Testis (tissue), 2 donors: Measurements from ENCODE around the gene ALG9.

Experiments
- CTCF ChIP-seq, 3 experiments: fragments of 450-650 bp in 2 of 3; fragments of 200-600 bp in 1 of 3; sonication (generic) in 1 of 3; IDR thresholded peaks; one replicate each; pipeline ENCODE4 v1.5.1; 2016 to 2019; ENCODE audit warnings: antibody characterized with exemption in 3 of 3, mild to moderate bottlenecking in 2 of 3, moderate library complexity in 1 of 3
- POLR2A ChIP-seq: fragments of 450-650 bp; IDR thresholded peaks from one replicate; pipeline ENCODE4 v1.6.1; 2017; ENCODE audit warnings: antibody characterized with exemption, mild to moderate bottlenecking, moderate library complexity

GRCh38 chr11:111878385-111878848 is 7.0 kb upstream of the ALG9 start:
- TF ChIP-seq POLR2A = no peak
- no peak for TF ChIP-seq CTCF (IDR thresholded peaks at IDR 0.05)
